ENCODE data around the gene MVD. TPM values are rescaled to one million over a fixed set of nuclear protein-coding genes. Genes with fewer than 3 reads are reported as not detected.

MVD gene
- total RNA-seq, 1 experiment from 2014 or later = 119 TPM

DNA sequence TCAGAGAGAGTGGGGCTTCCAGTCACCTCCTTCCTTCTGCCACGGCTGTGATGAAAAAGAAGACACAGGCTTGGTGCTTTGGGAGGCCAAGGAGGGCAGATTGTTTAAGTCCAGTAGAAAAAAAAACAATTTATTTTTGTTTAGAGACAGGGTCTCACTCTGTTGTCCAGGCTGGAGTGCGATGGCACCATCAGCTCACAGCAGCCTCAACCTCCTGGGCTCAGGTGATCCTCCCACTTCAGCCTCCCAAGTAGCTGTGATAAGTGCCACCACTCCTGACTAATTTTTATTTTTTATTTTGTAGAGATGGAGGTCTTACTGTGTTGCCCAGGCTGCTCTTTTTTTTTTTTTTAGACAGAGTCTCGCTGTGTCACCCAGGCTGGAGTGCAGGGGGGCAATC is 2.7 kb upstream of the MVD start:
- ATAC-seq (no peak), DNase-seq (ENCODE audit: low read depth, low spot score) (no peak)
- BruUV-seq (replicated peaks) = no TSS peak
- Histone ChIP-seq H3K4me3 (replicated peaks in 1 of 2; ENCODE audit: low read depth in 1 of 2, low read length in 2 of 2) (no peak overlapping the region), H3K4me1 (ENCODE audit: control insufficient read depth in 1 of 2, insufficient read depth in 2 of 2, low read length in 2 of 2) (peaks cover 4 to 21% of the 10 kb centered on the region in 2 experiments; a peak in 3 of 4 replicates), H3K79me2 (ENCODE audit: insufficient read depth, low read length) (peaks cover 25% of the 10 kb centered on the region), H3K9ac (ENCODE audit: low read length) (no peak overlapping the region), H3K27me3 (ENCODE audit: insufficient read depth, low read length) (no peaks in the 10 kb centered on the region), H3K36me3 (ENCODE audit: control insufficient read depth in 1 of 2, insufficient read depth in 2 of 2, low read length in 2 of 2) (no peaks in the 10 kb centered on the region), H3K9me2 (ENCODE audit: insufficient read depth) (no peaks in the 10 kb centered on the region), H3K9me3 (ENCODE audit: control insufficient read depth in 1 of 2, insufficient read depth in 1 of 2, low read depth in 1 of 2, low read length in 2 of 2) (no peaks in the 10 kb centered on the region), H3K4me2 (ENCODE audit: low read length) (no peak overlapping the region), H4K20me1 (ENCODE audit: insufficient read depth) (no peaks in the 10 kb centered on the region), H3K27ac (ENCODE audit: low read depth, low read length) (no peak overlapping the region), H2AFZ (ENCODE audit: low read depth, low read length, poor library complexity, severe bottlenecking) (no peak overlapping the region)
- POLR2A ChIA-PET = no interaction called here
- CTCF ChIA-PET = no interaction called here
- RAD21 ChIA-PET (ENCODE audit: low non-redundant PET in 1 of 2, low total read pairs in 2 of 2, uncharacterized antibody in 2 of 2, unreplicated experiment in 2 of 2) = no interaction called here
- intact Hi-C loops (cut with micrococcal nuclease) = no loop called here
- TF ChIP-seq, protein P1, sequence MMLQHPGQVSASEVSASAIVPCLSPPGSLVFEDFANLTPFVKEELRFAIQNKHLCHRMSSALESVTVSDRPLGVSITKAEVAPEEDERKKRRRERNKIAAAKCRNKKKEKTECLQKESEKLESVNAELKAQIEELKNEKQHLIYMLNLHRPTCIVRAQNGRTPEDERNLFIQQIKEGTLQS (IDR thresholded peaks at IDR 0.05) = no peak
- TF ChIP-seq EZH2phosphoT487 (IDR thresholded peaks at IDR 0.05; ENCODE audit: borderline replicate concordance) (no peak), FOSL1 (IDR thresholded peaks at IDR 0.05; ENCODE audit: low read depth) (no peak), EGR1 (IDR thresholded peaks at IDR 0.05; ENCODE audit: low read depth) (no peak), CBX3 (IDR thresholded peaks at IDR 0.05; ENCODE audit: low read depth) (no peak), SRF (IDR thresholded peaks at IDR 0.05; ENCODE audit: low read depth) (no peak), EZH2 (IDR thresholded peaks at IDR 0.05) (no peak), POLR2A (IDR thresholded peaks at IDR 0.05; ENCODE audit: borderline replicate concordance, extremely low read depth, insufficient read depth, insufficient read length) (no peak), SIN3A (IDR thresholded peaks at IDR 0.05; ENCODE audit: low read depth) (no peak)
- TF ChIP-seq, protein P2, sequence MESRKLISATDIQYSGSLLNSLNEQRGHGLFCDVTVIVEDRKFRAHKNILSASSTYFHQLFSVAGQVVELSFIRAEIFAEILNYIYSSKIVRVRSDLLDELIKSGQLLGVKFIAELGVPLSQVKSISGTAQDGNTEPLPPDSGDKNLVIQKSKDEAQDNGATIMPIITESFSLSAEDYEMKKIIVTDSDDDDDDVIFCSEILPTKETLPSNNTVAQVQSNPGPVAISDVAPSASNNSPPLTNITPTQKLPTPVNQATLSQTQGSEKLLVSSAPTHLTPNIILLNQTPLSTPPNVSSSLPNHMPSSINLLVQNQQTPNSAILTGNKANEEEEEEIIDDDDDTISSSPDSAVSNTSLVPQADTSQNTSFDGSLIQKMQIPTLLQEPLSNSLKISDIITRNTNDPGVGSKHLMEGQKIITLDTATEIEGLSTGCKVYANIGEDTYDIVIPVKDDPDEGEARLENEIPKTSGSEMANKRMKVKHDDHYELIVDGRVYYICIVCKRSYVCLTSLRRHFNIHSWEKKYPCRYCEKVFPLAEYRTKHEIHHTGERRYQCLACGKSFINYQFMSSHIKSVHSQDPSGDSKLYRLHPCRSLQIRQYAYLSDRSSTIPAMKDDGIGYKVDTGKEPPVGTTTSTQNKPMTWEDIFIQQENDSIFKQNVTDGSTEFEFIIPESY (IDR thresholded peaks at IDR 0.05; ENCODE audit: extremely low read depth, insufficient replicate concordance, low read length) = no peak
